Mucosa of rectum (tissue), 2 donors: ENCODE results near the gene AGO4.
"Not testable (repeated sequence)": the region's sequence is repeated elsewhere in the genome, so short reads cannot be mapped to it uniquely, and the experiment has no call there.

Source experiments
- H3K27ac ChIP-seq, 2 donors: one replicate each; pipeline ENCODE4 v1.7.0; 2013; ENCODE audit warnings: inconsistent platforms in 2 of 2, low read depth in 2 of 2, low read length in 2 of 2
- H3K27me3 ChIP-seq, 2 donors: one replicate each; pipeline ENCODE4 v1.7.0; 2013; ENCODE audit warnings: low read length in 2 of 2; ENCODE audit not compliant: control insufficient read depth in 2 of 2, insufficient read depth in 2 of 2
- H3K36me3 ChIP-seq, 2 donors: one replicate each; pipeline ENCODE4 v1.7.0; 2013; ENCODE audit warnings: low read length in 2 of 2; ENCODE audit not compliant: control insufficient read depth in 2 of 2, insufficient read depth in 2 of 2
- H3K4me1 ChIP-seq, 2 donors: one replicate each; pipeline ENCODE4 v1.7.0; 2013; ENCODE audit warnings: low read length in 2 of 2, mild to moderate bottlenecking in 1 of 2; ENCODE audit not compliant: control insufficient read depth in 2 of 2, insufficient read depth in 2 of 2
- H3K4me3 ChIP-seq, 2 donors: one replicate each; pipeline ENCODE4 v1.7.0; 2013; ENCODE audit warnings: low read length in 2 of 2
- H3K9ac ChIP-seq, 2 donors: one replicate each; pipeline ENCODE4 v1.7.0; 2013; ENCODE audit warnings: low read length in 2 of 2, low read depth in 1 of 2, mild to moderate bottlenecking in 1 of 2
- H3K9me3 ChIP-seq, 2 donors: one replicate each; pipeline ENCODE4 v1.7.0; 2013; ENCODE audit warnings: low read length in 2 of 2; ENCODE audit not compliant: control insufficient read depth in 2 of 2
- donor health status: healthy.
- donor health status: Normal muscosa, but diverticular disease.

The AGO4 gene

GRCh38 chr1:35888255-35888654 is 80.4 kb downstream of the AGO4 start:
- Histone ChIP-seq H3K4me3 (no peak overlapping the region), H3K36me3 (peaks cover 16 to 18% of the 10 kb centered on the region in 2 donors), H3K27ac (no peak overlapping the region), H3K9ac (no peak overlapping the region), H3K4me1 (peaks cover 15 to 22% of the 10 kb centered on the region in 2 donors), H3K27me3 (no peaks in the 10 kb centered on the region), H3K9me3 (no peaks in the 10 kb centered on the region)

- H3K4me3 ChIP-seq, H3K9ac ChIP-seq, H3K27ac ChIP-seq, H3K9me3 ChIP-seq, H3K27me3 ChIP-seq: not testable (repeated sequence)
- peaks cover 22 to 26% of the 10 kb centered on the region in 2 donors for H3K36me3 ChIP-seq
- H3K4me1 ChIP-seq, result peaks cover 15 to 22% of the 10 kb centered on the region in 2 donors
Measured at GRCh38 chr1:35888981-35889380, 81.2 kb downstream of the AGO4 start.

- Histone ChIP-seq H3K27ac (no peak overlapping the region), H3K4me3 (no peak overlapping the region), H3K36me3 (peaks cover 40 to 45% of the 10 kb centered on the region in 2 donors)
Measured at GRCh38 chr1:35893051-35893879, 85.4 kb downstream of the AGO4 start.

GRCh38 chr1:35894183-35894582 is 86.4 kb downstream of the AGO4 start:
- H3K4me1 ChIP-seq, result no peaks in the 10 kb centered on the region
- no peaks in the 10 kb centered on the region for H3K27me3 ChIP-seq
- H3K27ac ChIP-seq, result no peak overlapping the region
- H3K9ac ChIP-seq, result no peak overlapping the region
- H3K4me3 ChIP-seq, result no peak overlapping the region
- H3K36me3 ChIP-seq, result peaks cover 42 to 48% of the 10 kb centered on the region in 2 donors
- H3K9me3 ChIP-seq, result no peaks in the 10 kb centered on the region

More at GRCh38 chr1:35893051-35893879, 85.4 kb downstream of the AGO4 start:
- no peaks in the 10 kb centered on the region for H3K4me1 ChIP-seq
- no peak overlapping the region for H3K9ac ChIP-seq
- H3K27me3 ChIP-seq, result no peaks in the 10 kb centered on the region
- H3K9me3 ChIP-seq, result no peaks in the 10 kb centered on the region

GRCh38 chr1:35894656-35895055 is 86.8 kb downstream of the AGO4 start:
- peaks cover 42 to 50% of the 10 kb centered on the region in 2 donors for H3K36me3 ChIP-seq
- no peaks in the 10 kb centered on the region for H3K4me1 ChIP-seq
- H3K27ac ChIP-seq, result no peak overlapping the region

GRCh38 chr1:35899941-35900340 is 92.1 kb downstream of the AGO4 start:
- peaks cover 24 to 42% of the 10 kb centered on the region in 2 donors for H3K36me3 ChIP-seq
- no peaks in the 10 kb centered on the region for H3K4me1 ChIP-seq
- H3K27ac ChIP-seq, result no peak overlapping the region
- H3K9me3 ChIP-seq, result no peaks in the 10 kb centered on the region
- no peak overlapping the region for H3K9ac ChIP-seq
- H3K4me3 ChIP-seq, result no peak overlapping the region
- H3K27me3 ChIP-seq, result no peaks in the 10 kb centered on the region

More at GRCh38 chr1:35894656-35895055, 86.8 kb downstream of the AGO4 start:
- H3K4me3 ChIP-seq, result no peak overlapping the region
- no peak overlapping the region for H3K9ac ChIP-seq
- no peaks in the 10 kb centered on the region for H3K9me3 ChIP-seq
- H3K27me3 ChIP-seq, result no peaks in the 10 kb centered on the region

GRCh38 chr1:35901235-35901634 is 93.4 kb downstream of the AGO4 start:
- H3K36me3 ChIP-seq, result peaks cover 21 to 43% of the 10 kb centered on the region in 2 donors
- no peaks in the 10 kb centered on the region for H3K27me3 ChIP-seq
- no peaks in the 10 kb centered on the region for H3K9me3 ChIP-seq
- H3K27ac ChIP-seq, result no peak overlapping the region
- no peaks in the 10 kb centered on the region for H3K4me1 ChIP-seq
- no peak overlapping the region for H3K9ac ChIP-seq
- no peak overlapping the region for H3K4me3 ChIP-seq

- H3K27ac ChIP-seq, result no peak overlapping the region
- no peaks in the 10 kb centered on the region for H3K9me3 ChIP-seq
- H3K4me3 ChIP-seq, result no peak overlapping the region
- H3K9ac ChIP-seq, result no peak overlapping the region
- no peaks in the 10 kb centered on the region for H3K27me3 ChIP-seq
- H3K36me3 ChIP-seq, result peaks cover 31 to 55% of the 10 kb centered on the region in 2 donors
- no peaks in the 10 kb centered on the region for H3K4me1 ChIP-seq
Measured at GRCh38 chr1:35902671-35903070, 94.9 kb downstream of the AGO4 start.
